HG03066 (cell line): ENCODE results near the gene RAB37.

Source experiments
- ATAC-seq: cut with Tn5 transposase; IDR thresholded peaks from one replicate; pipeline ENCODE4 v1.9.1; 2021; ENCODE audit warnings: low read depth; ENCODE audit not compliant: unreplicated experiment

RAB37 gene

DNA sequence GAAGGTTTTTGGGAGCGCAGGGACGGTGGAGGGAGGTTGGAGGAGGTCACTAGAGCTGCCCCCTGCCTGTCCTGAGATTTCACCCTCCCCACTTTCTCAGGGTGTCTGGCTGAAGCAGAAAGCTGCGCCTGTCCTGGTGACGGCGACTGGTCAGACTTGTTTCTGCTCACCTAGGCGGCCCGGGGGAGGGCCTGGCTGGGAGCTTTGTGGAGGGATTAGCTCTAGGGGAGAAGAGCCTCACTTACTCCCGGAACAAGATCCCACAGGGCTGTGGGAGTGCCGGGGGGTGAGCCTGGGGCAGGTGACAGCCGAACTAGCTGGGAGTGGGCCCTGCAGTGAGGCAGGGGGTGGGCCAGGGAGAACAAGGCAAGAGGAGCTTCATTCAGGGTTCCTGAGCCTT lies 22.9 kb downstream of the RAB37 start:
- ATAC-seq, result no peak

DNA sequence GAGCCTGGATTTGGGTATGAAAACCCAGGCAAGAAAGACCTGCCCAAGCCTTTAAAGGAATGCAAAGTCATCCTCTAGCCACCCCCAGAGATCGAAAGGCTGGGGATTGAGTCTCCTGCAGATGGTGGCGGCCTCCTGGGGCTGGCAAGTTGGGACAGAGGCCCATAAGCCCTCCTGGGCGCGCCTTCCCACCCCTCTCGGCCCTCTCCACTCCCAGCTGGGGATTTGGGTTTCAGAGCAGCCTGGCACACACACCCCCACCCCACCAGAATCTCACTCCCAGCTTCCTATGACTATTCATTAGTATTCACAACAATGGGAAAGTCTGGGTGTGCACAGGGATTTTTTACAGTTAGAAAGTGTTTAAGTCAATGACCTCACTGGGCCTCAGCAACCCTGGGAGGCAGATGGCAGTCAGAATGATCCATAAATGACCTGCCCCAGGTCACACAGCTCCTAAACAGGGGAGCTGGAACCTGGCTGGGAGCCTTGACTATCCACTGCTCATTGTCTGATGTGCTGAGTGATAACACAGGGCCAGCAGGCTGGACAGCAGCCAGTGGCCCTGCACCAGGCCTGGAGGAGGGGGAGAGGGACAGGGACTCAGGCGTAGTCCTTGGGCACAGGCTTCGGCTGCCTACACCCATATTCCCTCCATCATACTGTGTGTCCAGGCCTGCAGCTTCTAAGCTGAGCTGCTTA lies 23.5 kb downstream of the RAB37 start:
- no peak for ATAC-seq

DNA sequence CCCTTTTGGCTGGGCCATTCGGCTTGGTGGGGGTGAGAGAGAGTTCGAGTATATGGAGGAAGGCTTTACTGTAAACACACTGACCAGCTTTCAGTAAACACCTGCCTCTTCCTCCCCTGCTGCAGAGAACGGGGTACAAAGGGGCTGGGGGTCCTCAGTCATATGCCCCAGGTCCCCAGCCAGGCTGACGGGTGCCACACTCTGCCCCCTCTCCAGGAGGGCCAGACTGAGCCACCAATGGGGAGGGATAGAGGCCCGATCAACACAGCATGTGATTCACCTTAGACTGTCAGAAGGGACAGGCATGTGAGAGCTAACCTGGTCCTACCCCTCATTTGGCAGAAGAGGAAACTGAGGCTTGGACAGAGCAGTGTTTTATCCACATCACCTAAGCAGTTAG lies 24.4 kb downstream of the RAB37 start:
- ATAC-seq, result no peak

DNA sequence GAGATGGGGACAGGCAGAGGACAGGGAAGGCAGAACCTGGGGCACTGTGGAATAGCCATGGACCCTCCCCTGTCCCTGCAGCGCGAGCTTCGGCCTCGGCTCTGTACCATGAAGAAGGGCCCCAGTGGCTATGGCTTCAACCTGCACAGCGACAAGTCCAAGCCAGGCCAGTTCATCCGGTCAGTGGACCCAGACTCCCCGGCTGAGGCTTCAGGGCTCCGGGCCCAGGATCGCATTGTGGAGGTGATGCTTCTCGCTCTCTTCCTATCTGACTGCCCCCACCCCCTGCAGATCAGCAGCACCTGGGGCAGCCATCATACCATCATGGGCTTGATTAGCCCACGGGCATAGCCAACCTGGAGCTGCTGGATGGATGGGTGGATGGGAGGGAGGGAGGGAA lies 24.9 kb downstream of the RAB37 start:
- ATAC-seq, result no peak

DNA sequence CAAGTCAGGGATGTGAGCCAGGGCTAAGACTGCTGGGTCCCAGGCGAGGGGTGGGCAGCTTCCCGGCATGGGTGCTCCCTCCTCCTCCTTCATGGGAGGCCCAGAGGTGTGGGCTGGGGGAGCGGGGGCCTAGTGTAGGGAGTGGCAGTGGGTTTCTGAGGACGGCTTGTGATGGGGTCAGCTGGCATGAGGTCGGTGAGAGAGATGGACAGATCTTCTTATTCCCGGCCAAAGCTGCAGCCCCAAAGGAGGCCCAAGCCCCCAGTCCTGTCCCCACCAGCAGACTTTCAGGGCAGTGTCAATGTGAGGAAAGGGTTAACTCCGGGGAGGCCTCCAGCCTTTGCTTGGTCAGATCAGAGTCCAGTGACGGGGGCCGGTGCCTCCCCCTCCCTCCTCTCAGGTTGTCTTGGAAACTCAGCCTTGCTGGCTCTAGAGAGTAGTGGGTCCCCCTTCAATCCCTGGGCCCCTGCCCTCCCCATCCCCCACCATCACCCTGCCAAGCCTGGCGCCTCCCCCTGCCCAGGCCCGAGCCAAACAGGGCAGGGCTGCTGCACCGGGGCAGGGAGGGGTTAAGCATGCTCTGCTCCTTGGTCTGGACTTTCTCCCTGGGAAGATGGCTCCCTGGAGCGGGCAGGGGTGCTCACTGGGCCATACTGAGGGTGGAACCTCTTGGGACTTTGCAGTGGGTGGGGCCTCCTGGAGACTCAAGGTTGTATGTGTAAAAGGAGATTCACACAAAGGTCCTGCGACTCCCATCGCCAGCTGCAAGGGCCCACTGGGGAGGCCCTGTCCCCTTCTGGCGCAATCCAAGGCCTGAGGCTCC lies 26.7 kb downstream of the RAB37 start:
- no peak for ATAC-seq

DNA sequence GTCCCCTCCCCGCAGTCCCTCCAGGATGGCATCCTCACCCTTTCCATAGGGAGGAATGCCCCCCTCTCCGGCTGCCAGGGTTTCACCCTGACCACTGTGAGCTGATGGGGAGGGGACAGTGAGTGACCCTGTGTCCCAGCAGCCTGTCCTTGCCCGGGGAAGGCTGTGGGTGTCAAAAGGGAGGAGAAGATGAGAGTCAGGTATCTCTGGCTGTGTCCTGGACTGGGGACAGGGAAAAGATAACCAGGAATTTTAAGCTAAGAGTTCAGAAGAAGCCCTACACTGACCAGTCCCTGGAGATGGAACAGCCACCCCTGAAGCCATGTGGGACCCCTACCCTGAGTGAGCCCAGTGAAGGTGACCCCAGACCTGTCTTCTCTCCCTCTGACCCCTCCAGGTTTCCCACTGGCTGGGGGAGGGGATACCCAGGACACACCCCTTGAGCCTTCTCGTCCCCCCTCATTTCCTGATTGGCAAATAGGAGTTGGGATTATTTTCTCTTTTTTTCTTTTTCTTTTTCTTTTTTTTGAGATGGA lies 27.8 kb downstream of the RAB37 start:
- no peak for ATAC-seq

DNA sequence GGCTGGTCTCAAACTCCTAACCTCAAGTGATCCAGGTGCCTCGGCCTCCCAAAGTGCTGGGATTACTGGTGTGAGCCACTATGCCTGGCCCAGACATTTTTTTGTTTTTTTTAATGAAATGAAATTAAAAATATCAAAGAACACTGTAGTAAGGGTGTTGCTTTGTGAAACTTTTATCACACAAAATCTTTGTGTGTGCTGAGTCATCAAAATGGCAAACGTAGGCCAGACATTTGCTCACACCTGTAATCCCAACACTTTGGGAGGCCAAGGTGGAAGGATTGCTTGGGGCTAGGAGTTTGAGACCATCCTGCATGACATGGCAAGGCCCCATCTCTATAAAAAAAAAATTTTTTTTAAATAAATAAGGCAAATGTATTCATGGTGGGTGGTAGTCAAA lies 29.4 kb downstream of the RAB37 start:
- ATAC-seq, result no peak

DNA sequence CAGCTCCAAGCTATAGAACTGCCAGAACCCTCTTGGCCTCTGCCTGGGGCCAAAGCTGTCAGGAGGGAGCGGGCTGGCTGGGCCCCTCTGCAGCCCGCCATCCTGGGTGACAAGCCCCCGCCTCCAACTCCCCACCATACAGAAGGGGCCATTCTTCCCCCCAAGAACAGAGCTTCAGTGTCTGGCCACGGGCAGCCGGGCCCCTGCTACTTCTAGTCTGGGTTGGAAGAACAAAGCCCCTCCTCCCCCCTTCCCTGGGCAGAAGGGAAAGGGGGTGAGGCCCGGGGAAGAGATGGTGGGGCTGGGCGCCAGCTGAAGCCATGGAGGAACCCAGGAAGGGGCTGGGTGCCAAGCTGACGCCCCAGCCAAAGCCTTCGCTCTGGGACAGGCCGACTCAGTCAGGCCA lies 30.1 kb downstream of the RAB37 start:
- ATAC-seq, result no peak

DNA sequence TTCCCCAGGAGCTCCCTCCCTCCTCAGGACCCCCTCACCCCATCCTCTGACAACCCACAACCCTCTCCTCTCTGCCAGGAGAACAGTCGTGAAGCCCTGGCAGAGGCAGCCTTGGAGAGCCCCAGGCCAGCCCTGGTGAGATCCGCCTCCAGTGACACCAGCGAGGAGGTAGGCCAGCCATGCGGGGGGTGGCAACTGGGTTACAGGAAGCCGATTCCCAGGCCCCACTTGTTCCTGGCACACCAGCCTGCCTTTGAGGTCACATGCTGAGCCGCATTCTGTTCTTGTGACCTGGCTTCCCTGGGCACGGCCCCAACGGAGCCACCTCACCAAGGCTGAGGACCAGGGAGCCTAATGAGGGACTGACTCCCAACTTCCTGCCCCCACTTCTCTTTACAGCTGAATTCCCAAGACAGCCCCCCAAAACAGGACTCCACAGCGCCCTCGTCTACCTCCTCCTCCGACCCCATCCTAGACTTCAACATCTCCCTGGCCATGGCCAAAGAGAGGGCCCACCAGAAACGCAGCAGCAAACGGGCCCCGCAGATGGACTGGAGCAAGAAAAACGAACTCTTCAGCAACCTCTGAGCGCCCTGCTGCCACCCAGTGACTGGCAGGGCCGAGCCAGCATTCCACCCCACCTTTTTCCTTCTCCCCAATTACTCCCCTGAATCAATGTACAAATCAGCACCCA lies 31.2 kb downstream of the RAB37 start:
- ATAC-seq, result no peak

DNA sequence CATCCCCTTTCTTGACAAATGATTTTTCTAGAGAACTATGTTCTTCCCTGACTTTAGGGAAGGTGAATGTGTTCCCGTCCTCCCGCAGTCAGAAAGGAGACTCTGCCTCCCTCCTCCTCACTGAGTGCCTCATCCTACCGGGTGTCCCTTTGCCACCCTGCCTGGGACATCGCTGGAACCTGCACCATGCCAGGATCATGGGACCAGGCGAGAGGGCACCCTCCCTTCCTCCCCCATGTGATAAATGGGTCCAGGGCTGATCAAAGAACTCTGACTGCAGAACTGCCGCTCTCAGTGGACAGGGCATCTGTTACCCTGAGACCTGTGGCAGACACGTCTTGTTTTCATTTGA lies 31.7 kb downstream of the RAB37 start:
- ATAC-seq, result no peak

DNA sequence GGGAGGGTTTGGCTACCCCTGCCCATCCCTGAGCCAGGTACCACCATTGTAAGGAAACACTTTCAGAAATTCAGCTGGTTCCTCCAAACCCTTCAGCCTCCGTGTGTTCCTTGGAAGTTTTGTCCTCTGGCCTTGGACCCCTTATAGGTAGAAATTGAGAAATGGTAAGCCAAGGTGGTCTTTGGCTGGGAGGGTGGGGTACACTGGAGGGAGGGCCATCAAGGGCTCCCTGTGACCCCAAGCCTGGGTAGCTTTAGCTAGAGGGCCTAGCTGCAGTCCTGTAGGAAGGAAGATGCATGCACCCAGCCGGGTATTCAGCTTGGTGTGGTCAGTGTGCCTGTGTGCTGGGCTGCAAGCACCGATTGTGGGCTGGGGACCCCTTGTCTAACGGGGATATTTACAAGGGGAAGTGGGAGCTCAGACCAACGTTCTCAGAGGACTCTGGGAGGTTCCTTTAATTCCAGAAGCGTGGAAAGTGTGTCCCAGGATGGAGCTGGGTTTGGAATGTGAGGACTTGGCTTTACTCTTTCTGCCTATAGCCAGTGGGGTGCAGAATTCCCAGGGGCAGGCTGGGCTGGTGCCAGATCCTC lies 32.3 kb downstream of the RAB37 start:
- ATAC-seq, result no peak

DNA sequence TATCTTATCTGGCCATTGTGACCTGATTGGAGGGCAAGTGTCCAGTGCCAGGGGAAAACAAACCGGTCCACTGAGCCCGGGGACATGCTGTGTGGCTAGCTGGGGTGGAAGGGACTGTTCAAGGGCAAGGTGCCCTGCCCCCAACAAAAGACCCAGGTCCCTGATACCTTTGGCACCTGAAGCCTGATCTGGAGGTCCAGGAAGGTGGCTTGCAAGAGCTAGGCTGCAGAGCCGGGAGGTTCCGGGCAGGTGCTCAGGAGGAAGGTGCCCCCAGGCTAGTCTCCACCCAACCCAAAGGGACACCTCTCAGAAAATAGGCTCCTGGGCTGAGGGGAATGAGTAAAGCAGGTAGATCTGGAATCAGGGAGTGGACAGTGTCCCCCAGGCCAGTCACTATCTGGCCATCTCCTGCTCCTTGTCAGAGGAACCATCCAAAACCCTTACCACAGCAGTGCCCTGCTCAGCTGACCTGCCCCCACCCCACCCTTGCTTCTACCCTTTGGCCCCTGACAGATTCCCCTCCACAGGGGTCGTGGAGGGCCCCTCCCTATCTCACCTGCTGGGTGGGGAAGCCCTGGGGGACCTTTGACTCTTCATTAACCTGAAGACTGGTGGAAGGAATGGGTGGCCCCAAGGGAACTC lies 32.9 kb downstream of the RAB37 start:
- ATAC-seq, result no peak

DNA sequence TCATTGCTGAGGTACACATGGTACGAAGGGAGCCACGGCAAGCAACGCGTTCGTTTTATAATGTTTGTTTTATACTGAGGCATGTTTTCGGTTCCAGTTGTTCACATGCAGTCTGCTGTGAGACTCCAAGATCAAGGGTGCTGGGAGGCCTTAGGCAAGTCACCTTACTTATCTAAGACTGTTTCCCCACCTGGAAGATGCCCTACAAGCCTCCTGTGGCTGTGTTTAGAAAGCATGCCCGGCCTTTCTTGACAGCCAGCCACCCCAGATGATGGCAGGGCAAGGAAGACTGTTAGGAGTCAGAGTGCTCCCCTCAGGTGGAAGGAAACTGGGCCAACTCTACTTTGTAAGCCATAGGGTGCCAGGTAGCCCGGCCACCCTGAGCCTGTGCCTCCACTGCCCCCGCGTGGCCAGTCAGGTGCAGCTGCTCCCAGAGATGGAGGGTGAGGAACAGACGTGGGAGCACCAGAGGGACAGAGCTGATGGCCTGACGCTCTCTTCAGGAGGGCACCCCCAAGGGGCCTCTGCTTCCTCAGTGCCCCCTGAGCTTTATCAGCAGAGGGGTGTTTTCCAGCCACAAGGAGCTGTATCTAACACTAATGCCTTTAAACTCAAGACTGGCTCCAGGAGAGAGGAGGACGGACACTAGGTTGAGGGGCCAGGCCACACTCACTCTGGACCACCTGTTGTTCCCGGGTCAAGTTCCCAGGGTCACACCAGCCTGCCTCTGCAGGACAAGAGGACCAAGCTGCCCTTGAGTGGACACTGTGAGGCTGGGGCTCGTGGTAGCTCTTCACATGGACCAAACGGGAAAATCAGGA lies 33.7 kb downstream of the RAB37 start:
- ATAC-seq, result no peak

DNA sequence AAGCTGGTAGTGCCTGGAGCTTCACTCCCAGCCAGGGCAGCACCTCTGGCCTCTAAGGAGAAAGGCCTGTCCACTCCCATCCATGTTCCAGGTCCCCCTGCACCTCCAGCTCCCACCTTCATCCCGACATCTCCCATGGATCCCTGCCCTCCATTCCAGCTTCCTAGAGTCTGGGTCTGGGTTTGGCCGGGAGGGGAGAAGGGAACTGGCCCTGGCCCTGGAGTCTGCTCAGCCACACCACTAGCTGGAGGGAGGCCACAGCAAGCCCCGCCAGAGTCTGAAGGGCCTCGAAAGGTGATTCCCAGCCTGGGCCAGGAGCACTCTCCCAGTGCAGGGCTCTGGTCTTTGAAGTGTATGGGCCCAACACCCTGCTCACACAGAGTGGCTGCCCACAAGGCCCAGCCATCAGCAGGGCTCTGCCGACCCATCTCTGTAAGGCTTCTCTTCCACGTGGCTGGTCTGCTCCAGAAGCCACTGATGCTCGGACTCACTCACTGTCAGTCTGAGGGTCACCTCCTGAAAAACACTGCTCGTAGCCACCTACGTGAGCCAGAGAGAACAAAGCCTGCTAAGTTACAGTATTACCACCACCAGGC lies 34.4 kb downstream of the RAB37 start:
- ATAC-seq, result no peak

DNA sequence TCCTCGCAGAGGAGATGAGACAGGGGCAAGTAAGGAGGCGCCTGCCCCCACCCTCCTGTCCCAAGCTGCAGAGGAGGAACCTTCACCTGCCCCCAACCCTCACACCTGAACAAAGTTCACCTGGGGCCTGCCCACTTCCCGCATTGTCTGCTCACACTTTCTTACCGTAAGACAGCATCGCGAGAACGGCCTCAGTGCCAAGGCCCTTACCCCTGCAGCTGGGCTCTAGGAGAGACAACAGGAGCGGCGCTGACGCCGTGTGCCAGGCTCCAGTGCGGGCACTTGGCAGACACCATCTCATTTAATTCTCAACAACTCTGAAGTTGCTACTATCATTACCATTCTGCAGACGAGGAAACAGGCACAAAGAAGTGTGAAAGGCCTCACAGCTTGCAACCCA lies 35.0 kb downstream of the RAB37 start:
- ATAC-seq, result no peak

DNA sequence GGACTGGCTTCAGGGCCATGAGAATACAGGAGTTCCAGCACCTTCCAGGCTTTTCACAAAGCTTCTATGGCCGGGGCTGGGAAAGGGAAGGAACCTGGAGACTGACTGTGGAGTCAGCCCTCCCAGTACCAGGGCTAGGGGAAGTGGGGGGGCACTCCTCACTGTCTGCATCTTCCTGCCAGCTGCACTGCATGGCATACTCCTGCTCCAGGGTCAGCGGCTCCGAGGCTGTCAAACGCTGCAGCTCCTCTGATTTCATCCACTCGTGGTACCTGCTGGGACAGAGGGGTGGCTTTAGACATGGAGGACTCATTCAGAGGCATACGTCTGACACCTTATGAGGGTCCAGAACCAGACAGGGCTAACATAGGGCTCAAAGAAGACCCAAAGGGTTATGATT lies 36.4 kb downstream of the RAB37 start:
- ATAC-seq, result no peak

DNA sequence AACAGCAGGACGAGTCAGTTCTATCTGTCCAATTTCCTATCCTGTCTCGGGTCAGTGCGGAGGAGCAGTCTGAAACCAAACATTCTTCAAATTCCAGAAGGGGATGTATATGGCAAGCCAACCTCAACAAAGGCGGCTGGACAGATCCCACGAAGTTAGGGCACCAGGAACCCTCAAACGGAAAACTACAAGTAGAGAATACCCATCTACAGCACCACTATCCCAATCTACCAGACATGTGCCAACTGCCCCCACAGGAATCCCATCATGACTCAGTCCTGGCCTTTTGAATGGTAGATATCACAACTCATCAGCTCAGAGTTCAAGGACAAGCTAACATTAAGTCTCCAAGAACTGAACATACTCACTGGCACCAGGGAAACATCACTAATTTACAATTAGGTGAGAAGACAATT lies 36.8 kb downstream of the RAB37 start:
- ATAC-seq, result no peak

DNA sequence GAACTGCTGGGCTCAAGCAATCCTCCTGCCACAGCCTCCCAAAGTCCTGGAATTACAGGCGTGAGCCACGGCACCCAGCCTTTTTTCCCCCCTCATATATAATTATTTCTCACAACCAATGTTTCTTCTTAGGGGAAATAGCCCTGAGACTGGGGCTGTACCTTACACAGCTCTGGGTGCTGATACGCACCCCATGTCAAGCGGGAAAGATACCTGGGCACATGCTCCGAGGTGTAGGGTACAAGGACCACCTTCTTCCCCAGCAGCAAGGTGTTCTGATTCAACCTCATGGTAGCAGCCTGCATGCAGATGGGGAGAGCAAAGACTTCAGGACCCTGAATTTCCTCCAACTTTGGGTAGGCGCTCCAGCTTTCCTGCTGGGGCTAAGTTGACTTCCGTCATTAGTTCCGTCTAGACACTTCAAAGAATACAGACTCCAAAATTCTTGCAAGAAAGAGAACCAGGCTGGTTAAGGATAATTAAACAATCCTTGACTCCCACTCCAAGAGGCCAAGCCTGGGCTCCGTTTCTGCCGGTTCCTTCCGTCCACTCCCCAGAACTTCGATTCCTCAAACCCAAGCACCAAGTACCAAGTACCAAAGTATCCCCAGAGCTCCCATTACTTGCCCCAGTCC lies 38.5 kb downstream of the RAB37 start:
- ATAC-seq, result no peak
